Fibroblast of lung (primary cell): Measurements from ENCODE around the gene TADA2A. TPM values are rescaled to one million over a fixed set of nuclear protein-coding genes. Genes with fewer than 3 reads are reported as not detected.

Source experiments
- DNase-seq, 2 donors: peaks; one replicate each; pipeline versions ENCODE4 v3.0.0 to v3.0.0-alpha.2; 2010; ENCODE audit warnings: low read depth in 2 of 2
- H2AFZ ChIP-seq: 2 replicates; pipeline ENCODE4 v1.5.1; 2012; ENCODE audit warnings: low read length, control low read depth, inconsistent platforms
- H3K27ac ChIP-seq: 2 replicates; pipeline ENCODE4 v1.5.1; 2011; ENCODE audit warnings: low read length, control low read depth; ENCODE audit not compliant: insufficient read depth
- H3K27me3 ChIP-seq: 2 replicates; pipeline ENCODE4 v1.5.1; 2011; ENCODE audit warnings: mild to moderate bottlenecking, low read length; ENCODE audit not compliant: control insufficient read depth, insufficient read depth
- H3K36me3 ChIP-seq: 2 replicates; pipeline ENCODE4 v1.5.1; 2011; ENCODE audit warnings: low read length; ENCODE audit not compliant: control insufficient read depth, insufficient read depth
- H3K4me1 ChIP-seq: 2 replicates; pipeline ENCODE4 v1.5.1; 2011; ENCODE audit warnings: low read length; ENCODE audit not compliant: control insufficient read depth, insufficient read depth; ENCODE audit errors: extremely low read depth
- H3K4me2 ChIP-seq: 2 replicates; pipeline ENCODE4 v1.5.1; 2011; ENCODE audit warnings: low read length, control low read depth; ENCODE audit not compliant: insufficient read depth; ENCODE audit errors: extremely low read depth
- H3K4me3 ChIP-seq, 4 experiments: fragments of 200-600 bp in 1 of 4; sonication (generic) in 1 of 4; replicated peaks in 1 of 4; 2 replicates each; pipeline ENCODE4 v1.5.1; 2011 to 2016; ENCODE audit warnings: low read length in 4 of 4, low read depth in 3 of 4, mild to moderate bottlenecking in 3 of 4, control low read depth in 2 of 4, inconsistent platforms in 1 of 4, mixed read lengths in 1 of 4; ENCODE audit not compliant: insufficient read depth in 1 of 4; ENCODE audit errors: control extremely low read depth in 1 of 4
- H3K79me2 ChIP-seq: 2 replicates; pipeline ENCODE4 v1.5.1; 2012; ENCODE audit warnings: mild to moderate bottlenecking, low read length, inconsistent platforms; ENCODE audit not compliant: control insufficient read depth, insufficient read depth
- H3K9ac ChIP-seq: 2 replicates; pipeline ENCODE4 v1.5.1; 2011; ENCODE audit warnings: mild to moderate bottlenecking, low read length, control low read depth; ENCODE audit not compliant: insufficient read depth
- H3K9me3 ChIP-seq: 2 replicates; pipeline ENCODE4 v1.5.1; 2012; ENCODE audit warnings: low read depth, low read length; ENCODE audit not compliant: control insufficient read depth, insufficient read depth
- H4K20me1 ChIP-seq: 2 replicates; pipeline ENCODE4 v1.5.1; 2011; ENCODE audit warnings: low read length; ENCODE audit not compliant: control insufficient read depth, insufficient read depth; ENCODE audit errors: extremely low read depth
- CTCF ChIP-seq, 2 donors: IDR thresholded peaks in 1 of 2; conservative IDR thresholded peaks in 1 of 2; 1 replicate in 1 of 2; 2 replicates in 1 of 2; pipeline ENCODE4 v1.5.1; 2011 to 2012; ENCODE audit warnings: low read length in 2 of 2, control low read depth in 1 of 2, inconsistent platforms in 1 of 2, low read depth in 1 of 2, mild to moderate bottlenecking in 1 of 2
- EZH2 ChIP-seq: IDR thresholded peaks from 2 replicates; pipeline ENCODE4 v1.5.1; 2012; ENCODE audit warnings: low read length, control low read depth, mild to moderate bottlenecking; ENCODE audit errors: missing control alignments
- polyA plus RNA-seq, 2 donors: library from polyadenylated mRNA; depleted of rRNA in 1 of 2; stranded (reverse) in 1 of 2; unstranded in 1 of 2; fragments of >200 nt; gene quantifications; 2 replicates each; pipeline ENCODE4 v1.2.1, GENCODE V29; 2011 to 2012; ENCODE audit warnings: missing spikeins in 1 of 2
- total RNA-seq: library from RNA; depleted of rRNA; stranded (reverse); fragments of >200 nt; gene quantifications from 2 replicates; pipeline ENCODE4 v1.2.1, GENCODE V29; 2014

Gene TADA2A
- total and polyA plus RNA-seq, 2 donors (not counting 1 experiment from before 2014, with no cell fraction given): 18.7 to 23.9 TPM

GRCh38 chr17:37429453-37429852 is 22.8 kb downstream of the TADA2A start:
- Histone ChIP-seq H3K36me3 (peaks cover 3% of the 10 kb centered on the region), H4K20me1 (no peaks in the 10 kb centered on the region), H3K27ac (peak overlapping the region; percentile 47)

GRCh38 chr17:37430051-37430627 is 23.5 kb downstream of the TADA2A start:
- Histone ChIP-seq H3K9ac (no peak overlapping the region), H3K27ac (peak overlapping the region; percentile 47), H2AFZ (no peak overlapping the region), H3K4me1 (no peaks in the 10 kb centered on the region), H3K9me3 (no peaks in the 10 kb centered on the region), H3K36me3 (peaks cover 3% of the 10 kb centered on the region), H3K4me2 (no peak overlapping the region), H3K27me3 (no peaks in the 10 kb centered on the region), H3K79me2 (no peaks in the 10 kb centered on the region), H4K20me1 (no peaks in the 10 kb centered on the region), H3K4me3 (no peak overlapping the region)
- TF ChIP-seq EZH2 (no peak), CTCF (conservative IDR thresholded peaks at IDR 0.05 in 1 of 2, IDR thresholded peaks at IDR 0.05 in 1 of 2; ENCODE audit: low read depth in 1 of 2, low read length in 2 of 2) (no peak)
- peak; percentile 59 to 69 for DNase-seq

More at GRCh38 chr17:37429453-37429852, 22.8 kb downstream of the TADA2A start:
- no peaks in the 10 kb centered on the region for H3K4me1 ChIP-seq
- H3K4me3 ChIP-seq: no peak overlapping the region
- H3K9me3 ChIP-seq: no peaks in the 10 kb centered on the region
- H3K27me3 ChIP-seq: no peaks in the 10 kb centered on the region
- TF ChIP-seq CTCF (conservative IDR thresholded peaks at IDR 0.05 in 1 of 2, IDR thresholded peaks at IDR 0.05 in 1 of 2; ENCODE audit: low read depth in 1 of 2, low read length in 2 of 2) (no peak), EZH2 (no peak)
- DNase-seq: peak in 1 of 2 donors; percentile 26
- H2AFZ ChIP-seq: no peak overlapping the region
- H3K9ac ChIP-seq: no peak overlapping the region
- no peaks in the 10 kb centered on the region for H3K79me2 ChIP-seq
- no peak overlapping the region for H3K4me2 ChIP-seq

GRCh38 chr17:37432671-37433070 is 26.0 kb downstream of the TADA2A start:
- H3K27ac ChIP-seq: no peak overlapping the region
- no peaks in the 10 kb centered on the region for H3K27me3 ChIP-seq
- no peaks in the 10 kb centered on the region for H3K79me2 ChIP-seq
- peaks cover 1% of the 10 kb centered on the region for H3K36me3 ChIP-seq
- no peak for DNase-seq
- no peak overlapping the region for H3K4me2 ChIP-seq
- TF ChIP-seq EZH2: no peak
- TF ChIP-seq CTCF (conservative IDR thresholded peaks at IDR 0.05 in 1 of 2, IDR thresholded peaks at IDR 0.05 in 1 of 2; ENCODE audit: low read depth in 1 of 2, low read length in 2 of 2): no peak
- no peaks in the 10 kb centered on the region for H4K20me1 ChIP-seq
- H3K4me3 ChIP-seq: no peak overlapping the region
- no peaks in the 10 kb centered on the region for H3K4me1 ChIP-seq
- H3K9me3 ChIP-seq: no peaks in the 10 kb centered on the region
- no peak overlapping the region for H2AFZ ChIP-seq
- H3K9ac ChIP-seq: no peak overlapping the region
